A549 (cell line): ENCODE data around the gene TOM1L2.

ENCODE experiments used
- CTCF ChIP-seq: fragments of >200 bp; sonication (Bioruptor Twin); formaldehyde crosslinking; IDR thresholded peaks from 3 replicates; pipeline ENCODE4 v1.5.1; 2016
- ELK1 ChIP-seq: fragments of 150-350 bp; IDR thresholded peaks from 2 replicates; pipeline ENCODE4 v1.6.1; 2014; ENCODE audit warnings: low read depth, mild to moderate bottlenecking, low read length
- HMGXB4 ChIP-seq: fragments of 250-450 bp; sonication (Bioruptor Pico); IDR thresholded peaks from 2 replicates; pipeline ENCODE4 v1.5.0; 2021; ENCODE audit warnings: mild to moderate bottlenecking, moderate library complexity, borderline replicate concordance
- MAZ ChIP-seq: fragments of 150-350 bp; IDR thresholded peaks from 2 replicates; pipeline ENCODE4 v1.6.1; 2014; ENCODE audit warnings: antibody characterized with exemption, low read depth, low read length, borderline replicate concordance
- REST ChIP-seq: fragments of 200-600 bp; sonication (generic); IDR thresholded peaks from 2 replicates; pipeline ENCODE4 v1.6.1; 2016; ENCODE audit warnings: antibody characterized with exemption, mild to moderate bottlenecking, moderate library complexity
- USF2 ChIP-seq: fragments of 450-650 bp; IDR thresholded peaks from 2 replicates; pipeline ENCODE4 v1.6.1; 2014; ENCODE audit warnings: antibody characterized with exemption
- ZSCAN20 ChIP-seq: fragments of 250-450 bp; sonication (Bioruptor Pico); IDR thresholded peaks from 2 replicates; pipeline ENCODE4 v1.8.0; 2022; ENCODE audit warnings: mild to moderate bottlenecking, moderate library complexity

GRCh38 chr17:18018411-18018921, 46.3 kb upstream of the TOM1L2 start:
- no peak for TF ChIP-seq REST
- no peak for TF ChIP-seq CTCF
- no peak for TF ChIP-seq HMGXB4 (CRISPR knock-in tag)
- no peak for TF ChIP-seq USF2
- TF ChIP-seq MAZ, result no peak
- no peak for TF ChIP-seq ELK1
- no peak for TF ChIP-seq ZSCAN20
